ENCODE results near the gene SFT2D3. TPM values are rescaled to one million over a fixed set of nuclear protein-coding genes. Genes with fewer than 3 reads are reported as not detected.

SFT2D3 gene
- total and polyA plus RNA-seq, 4 donors = 3.3 to 4.9 (median 4.0) TPM

GRCh38 chr2:127656569-127657231 lies 44.6 kb upstream of the SFT2D3 start:
- no peak overlapping the region for H3K27ac ChIP-seq (ENCODE audit: low read depth in 1 of 2, low read length in 2 of 2)
- DNase-seq (peak in 1 of 2 donors; percentile 30), ATAC-seq (ENCODE audit: low FRiP score) (no peak)
- H3K27me3 ChIP-seq (ENCODE audit: control insufficient read depth in 1 of 2, insufficient read depth in 2 of 2, low read length in 1 of 2) = no peaks in the 10 kb centered on the region
- H3K4me3 ChIP-seq (ENCODE audit: low read length in 2 of 2) = no peak overlapping the region
- H3K36me3 ChIP-seq (ENCODE audit: control insufficient read depth in 1 of 2, insufficient read depth in 2 of 2, low read length in 1 of 2) = peaks cover 0 to 2% of the 10 kb centered on the region in 2 donors
- WGBS, 2 donors = 90% methylated on average over 15 of the region's 15 CpGs
- intact Hi-C loops (cut with DNase I) = no loop called here
- no peaks in the 10 kb centered on the region for H3K9me3 ChIP-seq (ENCODE audit: control insufficient read depth, low read length)
- no peaks in the 10 kb centered on the region for H3K4me1 ChIP-seq (ENCODE audit: control insufficient read depth in 1 of 2, insufficient read depth in 2 of 2, low read length in 2 of 2)

- 85 to 90% methylated on average over 17 of the region's 17 CpGs for WGBS, 2 donors
- ATAC-seq (ENCODE audit: low FRiP score) = no peak
- no peak overlapping the region for H3K27ac ChIP-seq (ENCODE audit: low read depth in 1 of 2, low read length in 2 of 2)
- H3K9me3 ChIP-seq (ENCODE audit: control insufficient read depth, low read length) = no peaks in the 10 kb centered on the region
- no peak overlapping the region for H3K4me3 ChIP-seq (ENCODE audit: low read length in 2 of 2)
- H3K27me3 ChIP-seq (ENCODE audit: control insufficient read depth in 1 of 2, insufficient read depth in 2 of 2, low read length in 1 of 2) = no peaks in the 10 kb centered on the region
- H3K36me3 ChIP-seq (ENCODE audit: control insufficient read depth in 1 of 2, insufficient read depth in 2 of 2, low read length in 1 of 2) = peaks cover 0 to 2% of the 10 kb centered on the region in 2 donors
- DNase-seq = peak; percentile 37 to 63
- intact Hi-C loops (cut with DNase I) = no loop called here
- H3K4me1 ChIP-seq (ENCODE audit: control insufficient read depth in 1 of 2, insufficient read depth in 2 of 2, low read length in 2 of 2) = no peaks in the 10 kb centered on the region
Measured at GRCh38 chr2:127657232-127657595, 44.1 kb upstream of the SFT2D3 start.

GRCh38 chr2:127658146-127658545 lies 43.2 kb upstream of the SFT2D3 start:
- 77 to 79% methylated on average over 6 of the region's 6 CpGs for WGBS, 2 donors
- no peaks in the 10 kb centered on the region for H3K4me1 ChIP-seq (ENCODE audit: control insufficient read depth in 1 of 2, insufficient read depth in 2 of 2, low read length in 2 of 2)
- intact Hi-C loops (cut with DNase I) = no loop called here

GRCh38 chr2:127658641-127659407 lies 42.5 kb upstream of the SFT2D3 start:
- Histone ChIP-seq H3K4me3 (ENCODE audit: low read length in 2 of 2) (no peak overlapping the region), H3K4me1 (ENCODE audit: control insufficient read depth in 1 of 2, insufficient read depth in 2 of 2, low read length in 2 of 2) (no peaks in the 10 kb centered on the region), H3K27me3 (ENCODE audit: control insufficient read depth in 1 of 2, insufficient read depth in 2 of 2, low read length in 1 of 2) (no peaks in the 10 kb centered on the region), H3K27ac (ENCODE audit: low read depth in 1 of 2, low read length in 2 of 2) (peak overlapping the region in 1 of 2 donors; percentile 53), H3K9me3 (ENCODE audit: control insufficient read depth, low read length) (no peaks in the 10 kb centered on the region), H3K36me3 (ENCODE audit: control insufficient read depth in 1 of 2, insufficient read depth in 2 of 2, low read length in 1 of 2) (peaks cover 0 to 2% of the 10 kb centered on the region in 2 donors)
- ATAC-seq (ENCODE audit: low FRiP score) (no peak), DNase-seq (peak; percentile 35 to 61)
- 78 to 79% methylated on average over 20 of the region's 20 CpGs for WGBS, 2 donors
- intact Hi-C loops (cut with DNase I) = no loop called here

More at GRCh38 chr2:127658146-127658545, 43.2 kb upstream of the SFT2D3 start:
- no peak overlapping the region for H3K27ac ChIP-seq (ENCODE audit: low read depth in 1 of 2, low read length in 2 of 2)
- H3K4me3 ChIP-seq (ENCODE audit: low read length in 2 of 2) = no peak overlapping the region
- H3K9me3 ChIP-seq (ENCODE audit: control insufficient read depth, low read length) = no peaks in the 10 kb centered on the region
- ATAC-seq (ENCODE audit: low FRiP score) = no peak
- DNase-seq = peak in 1 of 2 donors; percentile 44
- H3K36me3 ChIP-seq (ENCODE audit: control insufficient read depth in 1 of 2, insufficient read depth in 2 of 2, low read length in 1 of 2) = peaks cover 0 to 2% of the 10 kb centered on the region in 2 donors
- no peaks in the 10 kb centered on the region for H3K27me3 ChIP-seq (ENCODE audit: control insufficient read depth in 1 of 2, insufficient read depth in 2 of 2, low read length in 1 of 2)

- DNase-seq = peak; percentile 64 to 70
- H3K27ac ChIP-seq (ENCODE audit: low read depth in 1 of 2, low read length in 2 of 2) = peak overlapping the region in 1 of 2 donors; percentile 53
- WGBS, 2 donors = 20 to 26% methylated on average over 14 of the region's 14 CpGs
Measured at GRCh38 chr2:127659408-127660290, 41.6 kb upstream of the SFT2D3 start.

GRCh38 chr2:127660291-127660578 lies 41.1 kb upstream of the SFT2D3 start:
- peaks cover 0 to 2% of the 10 kb centered on the region in 2 donors for H3K36me3 ChIP-seq (ENCODE audit: control insufficient read depth in 1 of 2, insufficient read depth in 2 of 2, low read length in 1 of 2)
- no peaks in the 10 kb centered on the region for H3K27me3 ChIP-seq (ENCODE audit: control insufficient read depth in 1 of 2, insufficient read depth in 2 of 2, low read length in 1 of 2)
- no peak overlapping the region for H3K4me3 ChIP-seq (ENCODE audit: low read length in 2 of 2)
- 89% methylated on average over 10 of the region's 10 CpGs for WGBS, 2 donors
- DNase-seq = peak; percentile 9 to 21
- H3K4me1 ChIP-seq (ENCODE audit: control insufficient read depth in 1 of 2, insufficient read depth in 2 of 2, low read length in 2 of 2) = no peaks in the 10 kb centered on the region
- no peaks in the 10 kb centered on the region for H3K9me3 ChIP-seq (ENCODE audit: control insufficient read depth, low read length)
- ATAC-seq (ENCODE audit: low FRiP score) = no peak
- no peak overlapping the region for H3K27ac ChIP-seq (ENCODE audit: low read depth in 1 of 2, low read length in 2 of 2)
- intact Hi-C loops (cut with DNase I) = no loop called here

More at GRCh38 chr2:127659408-127660290, 41.6 kb upstream of the SFT2D3 start:
- no peak overlapping the region for H3K4me3 ChIP-seq (ENCODE audit: low read length in 2 of 2)
- no peaks in the 10 kb centered on the region for H3K27me3 ChIP-seq (ENCODE audit: control insufficient read depth in 1 of 2, insufficient read depth in 2 of 2, low read length in 1 of 2)
- no peaks in the 10 kb centered on the region for H3K4me1 ChIP-seq (ENCODE audit: control insufficient read depth in 1 of 2, insufficient read depth in 2 of 2, low read length in 2 of 2)
- no peaks in the 10 kb centered on the region for H3K9me3 ChIP-seq (ENCODE audit: control insufficient read depth, low read length)
- peaks cover 0 to 2% of the 10 kb centered on the region in 2 donors for H3K36me3 ChIP-seq (ENCODE audit: control insufficient read depth in 1 of 2, insufficient read depth in 2 of 2, low read length in 1 of 2)
- intact Hi-C loops (cut with DNase I) = no loop called here
- ATAC-seq (ENCODE audit: low FRiP score) = peak; percentile 20

GRCh38 chr2:127661072-127661649 lies 40.1 kb upstream of the SFT2D3 start:
- WGBS, 2 donors = 35 to 36% methylated on average over 14 of the region's 14 CpGs
- Histone ChIP-seq H3K4me3 (ENCODE audit: low read length in 2 of 2) (no peak overlapping the region), H3K9me3 (ENCODE audit: control insufficient read depth, low read length) (no peaks in the 10 kb centered on the region), H3K27me3 (ENCODE audit: control insufficient read depth in 1 of 2, insufficient read depth in 2 of 2, low read length in 1 of 2) (no peaks in the 10 kb centered on the region), H3K4me1 (ENCODE audit: control insufficient read depth in 1 of 2, insufficient read depth in 2 of 2, low read length in 2 of 2) (no peaks in the 10 kb centered on the region), H3K36me3 (ENCODE audit: control insufficient read depth in 1 of 2, insufficient read depth in 2 of 2, low read length in 1 of 2) (peaks cover 0 to 2% of the 10 kb centered on the region in 2 donors), H3K27ac (ENCODE audit: low read depth in 1 of 2, low read length in 2 of 2) (peak overlapping the region in 1 of 2 donors; percentile 23)
- intact Hi-C loops (cut with DNase I) = no loop called here
- peak; percentile 52 to 70 for DNase-seq
- no peak for ATAC-seq (ENCODE audit: low FRiP score)

GRCh38 chr2:127661949-127662510 lies 39.3 kb upstream of the SFT2D3 start:
- no peaks in the 10 kb centered on the region for H3K4me1 ChIP-seq (ENCODE audit: control insufficient read depth in 1 of 2, insufficient read depth in 2 of 2, low read length in 2 of 2)
- peak overlapping the region in 1 of 2 donors; percentile 49 for H3K27ac ChIP-seq (ENCODE audit: low read depth in 1 of 2, low read length in 2 of 2)
- intact Hi-C loops (cut with DNase I) = no loop called here
- no peaks in the 10 kb centered on the region for H3K36me3 ChIP-seq (ENCODE audit: control insufficient read depth in 1 of 2, insufficient read depth in 2 of 2, low read length in 1 of 2)
- 38 to 39% methylated on average over 9 of the region's 9 CpGs for WGBS, 2 donors
- no peaks in the 10 kb centered on the region for H3K27me3 ChIP-seq (ENCODE audit: control insufficient read depth in 1 of 2, insufficient read depth in 2 of 2, low read length in 1 of 2)
- H3K9me3 ChIP-seq (ENCODE audit: control insufficient read depth, low read length) = no peaks in the 10 kb centered on the region
- H3K4me3 ChIP-seq (ENCODE audit: low read length in 2 of 2) = no peak overlapping the region
- peak; percentile 62 to 82 for DNase-seq
- ATAC-seq (ENCODE audit: low FRiP score) = peak; percentile 1
